IPS-18a (cell line): Measurements from ENCODE around the gene CDC25A.

Experiments
- H3K27ac ChIP-seq: one replicate; pipeline ENCODE4 v1.5.1; 2013; ENCODE audit warnings: low read length
- H3K27me3 ChIP-seq: one replicate; pipeline ENCODE4 v1.6.1; 2013; ENCODE audit warnings: mild to moderate bottlenecking, low read length; ENCODE audit not compliant: control insufficient read depth, insufficient read depth
- H3K36me3 ChIP-seq: one replicate; pipeline ENCODE4 v1.6.1; 2013; ENCODE audit warnings: low read depth, low read length; ENCODE audit not compliant: control insufficient read depth
- H3K4me1 ChIP-seq: one replicate; pipeline ENCODE4 v1.6.1; 2013; ENCODE audit warnings: low read depth, low read length; ENCODE audit not compliant: control insufficient read depth
- H3K4me3 ChIP-seq: one replicate; pipeline ENCODE4 v1.5.1; 2013; ENCODE audit warnings: low read length
- H3K9ac ChIP-seq: one replicate; pipeline ENCODE4 v1.6.1; 2013; ENCODE audit warnings: mild to moderate bottlenecking, low read length, moderate library complexity
- H3K9me3 ChIP-seq: one replicate; pipeline ENCODE4 v1.6.1; 2013; ENCODE audit warnings: low read depth, low read length; ENCODE audit not compliant: control insufficient read depth

CDC25A gene

DNA sequence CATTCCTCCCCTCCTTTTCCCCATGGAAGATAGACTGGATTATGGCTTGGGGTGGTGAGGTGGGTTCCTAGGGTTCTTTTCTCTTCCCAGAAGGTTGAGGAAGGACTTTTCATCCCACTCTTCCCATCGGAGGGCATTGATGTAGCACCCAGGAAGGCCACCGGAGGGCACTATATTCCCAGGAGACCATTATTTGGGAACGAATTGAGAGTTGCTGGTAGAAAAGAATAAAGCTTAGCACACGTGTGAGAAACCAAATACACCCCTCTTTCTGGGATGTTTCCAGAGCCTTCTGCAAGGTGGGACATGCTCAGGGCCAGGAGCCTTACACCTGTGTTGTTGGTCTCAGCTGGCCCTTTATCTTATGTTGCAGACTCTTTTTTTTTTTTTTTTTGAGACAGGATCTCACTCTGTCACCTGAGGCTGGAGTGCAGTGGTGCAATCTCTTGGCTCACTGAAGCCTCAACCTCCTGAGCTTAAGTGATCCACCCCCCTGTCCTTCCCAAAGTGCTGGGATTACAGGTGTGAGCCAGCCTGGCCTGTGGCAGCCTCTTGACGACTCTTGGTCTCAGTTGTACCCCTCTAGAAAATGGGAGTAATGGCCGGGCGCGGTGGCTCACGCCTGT, 6.3 kb upstream of the CDC25A start:
- H3K27me3 ChIP-seq: no peaks in the 10 kb centered on the region
- H3K36me3 ChIP-seq: no peaks in the 10 kb centered on the region
- H3K9me3 ChIP-seq: no peaks in the 10 kb centered on the region
- H3K27ac ChIP-seq: no peak overlapping the region
- H3K4me3 ChIP-seq: no peak overlapping the region
- peaks cover 14% of the 10 kb centered on the region for H3K4me1 ChIP-seq
- H3K9ac ChIP-seq: no peak overlapping the region

- Histone ChIP-seq H3K36me3 (peaks cover 3% of the 10 kb centered on the region), H3K4me3 (peak overlapping the region; percentile 26), H3K4me1 (peaks cover 15% of the 10 kb centered on the region), H3K9me3 (no peaks in the 10 kb centered on the region), H3K27ac (no peak overlapping the region), H3K9ac (no peak overlapping the region), H3K27me3 (no peaks in the 10 kb centered on the region)
Measured at GRCh38 chr3:48190911-48191310, 2.7 kb upstream of the CDC25A start.

DNA sequence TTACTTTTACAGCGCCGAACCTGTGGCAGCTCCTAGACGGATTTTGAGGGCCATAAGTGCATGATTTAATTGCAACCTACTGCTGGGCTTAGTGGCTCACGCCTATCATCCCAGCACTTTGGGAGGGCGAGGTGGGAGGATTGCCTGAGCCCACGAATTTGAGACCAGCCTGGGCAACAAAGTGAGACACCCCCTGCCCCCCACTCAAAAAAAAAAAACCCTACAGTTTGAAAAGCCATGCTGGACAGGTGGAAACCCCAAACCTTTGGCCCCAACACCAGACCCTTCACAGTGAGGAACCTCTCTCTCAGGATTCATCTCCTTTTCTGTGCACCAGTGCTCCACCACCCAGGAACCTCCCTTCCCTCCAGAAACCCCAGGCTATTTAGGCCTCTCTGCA, 1.1 kb upstream of the CDC25A start:
- Histone ChIP-seq H3K9me3 (no peaks in the 10 kb centered on the region), H3K27ac (no peak overlapping the region), H3K36me3 (peaks cover 19% of the 10 kb centered on the region), H3K27me3 (no peaks in the 10 kb centered on the region), H3K9ac (no peak overlapping the region), H3K4me1 (peaks cover 15% of the 10 kb centered on the region), H3K4me3 (no peak overlapping the region)

DNA sequence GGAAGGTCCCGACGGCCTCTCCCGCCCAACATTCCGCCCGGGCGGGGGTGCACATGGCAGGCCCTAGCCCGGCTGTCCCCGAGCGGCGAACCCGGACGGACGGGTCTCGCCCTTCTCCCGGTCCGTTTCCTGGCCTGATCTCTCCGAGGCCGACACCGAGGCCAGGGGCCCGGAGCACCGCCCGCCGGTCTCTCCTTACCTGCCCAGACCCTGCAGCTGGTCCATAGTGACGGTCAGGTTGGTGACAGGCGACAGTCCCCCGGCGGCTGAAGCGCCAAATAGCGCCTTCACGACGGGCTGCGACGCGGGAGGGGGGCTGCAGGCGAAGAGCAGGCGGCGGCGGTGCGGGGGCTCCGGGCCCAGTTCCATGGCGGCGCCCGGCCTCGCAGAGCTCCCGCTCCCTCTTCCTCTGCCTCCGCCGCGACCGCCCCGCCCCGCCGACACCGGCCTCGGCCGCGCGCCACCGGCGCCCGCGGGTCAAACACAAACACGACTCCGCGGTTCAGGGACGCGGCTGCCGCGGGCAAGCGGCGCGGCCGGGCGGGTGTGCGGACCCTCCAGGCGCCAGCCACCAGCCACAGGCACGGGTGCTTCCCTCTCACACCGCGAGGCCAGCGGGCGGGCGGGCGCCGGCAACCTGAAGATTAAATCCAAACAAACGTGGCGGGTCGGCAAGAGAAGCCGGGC, 495 bp downstream of the CDC25A start:
- Histone ChIP-seq H3K9ac (peak overlapping the region; percentile 95), H3K9me3 (no peaks in the 10 kb centered on the region), H3K4me3 (peak overlapping the region; percentile 94), H3K4me1 (peaks cover 15% of the 10 kb centered on the region), H3K27me3 (no peaks in the 10 kb centered on the region), H3K36me3 (peaks cover 35% of the 10 kb centered on the region), H3K27ac (peak overlapping the region; percentile 73)

DNA sequence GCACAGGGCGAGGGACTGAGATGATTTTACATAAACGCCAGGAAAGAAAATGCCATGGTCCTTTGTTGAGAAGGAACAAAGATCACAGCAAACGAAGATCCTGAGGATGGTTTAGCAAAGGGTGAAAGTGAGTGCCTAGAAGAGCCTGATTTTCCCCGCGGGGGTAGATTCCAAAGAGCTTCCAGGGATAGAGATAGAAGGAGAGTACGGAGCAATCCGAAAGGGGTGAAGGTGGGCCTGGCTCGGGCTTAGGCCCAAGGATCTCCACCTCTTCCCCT, 977 bp downstream of the CDC25A start:
- H3K4me3 ChIP-seq: peak overlapping the region; percentile 94
- no peaks in the 10 kb centered on the region for H3K9me3 ChIP-seq
- no peak overlapping the region for H3K27ac ChIP-seq
- H3K36me3 ChIP-seq: peaks cover 40% of the 10 kb centered on the region
- H3K4me1 ChIP-seq: peaks cover 15% of the 10 kb centered on the region
- no peaks in the 10 kb centered on the region for H3K27me3 ChIP-seq
- peak overlapping the region; percentile 95 for H3K9ac ChIP-seq

DNA sequence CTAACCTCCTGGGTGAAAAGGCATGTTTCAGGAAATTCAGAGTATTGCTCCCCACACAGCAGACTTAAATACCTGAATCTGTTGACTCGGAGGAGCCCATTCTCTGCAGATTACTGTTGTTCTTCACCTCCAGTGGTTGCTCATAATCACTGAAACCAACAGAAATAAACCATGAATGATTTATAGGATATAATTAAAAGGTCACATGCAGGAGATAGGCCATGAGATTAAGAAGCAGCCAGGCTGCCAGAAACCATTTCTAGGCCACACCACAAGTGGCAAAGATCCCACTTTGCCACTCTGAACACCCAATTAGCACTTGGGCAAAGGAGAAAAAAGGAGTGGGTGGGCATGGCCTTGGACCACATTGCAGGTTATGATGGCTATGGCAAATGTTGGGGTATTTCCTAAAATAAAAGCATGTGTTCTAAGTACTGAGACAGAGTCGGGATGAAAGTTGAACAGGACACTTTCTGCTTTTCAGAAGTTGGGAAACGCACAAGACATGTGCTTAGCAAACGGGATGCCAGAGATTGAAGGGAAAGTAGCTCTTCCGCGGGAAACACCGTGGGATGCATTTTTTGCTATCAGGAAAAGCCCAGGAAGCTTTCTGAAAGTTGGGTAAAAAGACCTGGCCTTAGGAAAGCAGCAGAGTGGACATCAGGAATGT, 1.5 kb downstream of the CDC25A start:
- peaks cover 15% of the 10 kb centered on the region for H3K4me1 ChIP-seq
- H3K36me3 ChIP-seq: peaks cover 44% of the 10 kb centered on the region
- H3K9ac ChIP-seq: peak overlapping the region; percentile 95
- no peaks in the 10 kb centered on the region for H3K27me3 ChIP-seq
- peak overlapping the region; percentile 94 for H3K4me3 ChIP-seq
- no peaks in the 10 kb centered on the region for H3K9me3 ChIP-seq
- H3K27ac ChIP-seq: no peak overlapping the region

GRCh38 chr3:48185129-48185528, 3.1 kb downstream of the CDC25A start:
- peaks cover 9% of the 10 kb centered on the region for H3K4me1 ChIP-seq
- H3K4me3 ChIP-seq: no peak overlapping the region
- no peak overlapping the region for H3K9ac ChIP-seq
- no peaks in the 10 kb centered on the region for H3K9me3 ChIP-seq
- H3K27ac ChIP-seq: no peak overlapping the region
- H3K36me3 ChIP-seq: peaks cover 60% of the 10 kb centered on the region
- no peaks in the 10 kb centered on the region for H3K27me3 ChIP-seq

GRCh38 chr3:48184299-48184698, 3.9 kb downstream of the CDC25A start:
- H3K4me3 ChIP-seq: no peak overlapping the region
- no peak overlapping the region for H3K9ac ChIP-seq
- H3K27me3 ChIP-seq: no peaks in the 10 kb centered on the region
- no peaks in the 10 kb centered on the region for H3K9me3 ChIP-seq
- H3K36me3 ChIP-seq: peaks cover 69% of the 10 kb centered on the region
- H3K27ac ChIP-seq: no peak overlapping the region
- peaks cover 8% of the 10 kb centered on the region for H3K4me1 ChIP-seq

- H3K4me1 ChIP-seq: no peaks in the 10 kb centered on the region
- no peak overlapping the region for H3K4me3 ChIP-seq
- no peak overlapping the region for H3K9ac ChIP-seq
- H3K36me3 ChIP-seq: peaks cover 98% of the 10 kb centered on the region
- no peaks in the 10 kb centered on the region for H3K27me3 ChIP-seq
- H3K9me3 ChIP-seq: no peaks in the 10 kb centered on the region
- no peak overlapping the region for H3K27ac ChIP-seq
Measured at GRCh38 chr3:48180531-48181253, 7.5 kb downstream of the CDC25A start.

GRCh38 chr3:48180021-48180420, 8.2 kb downstream of the CDC25A start:
- Histone ChIP-seq H3K36me3 (peaks cover 97% of the 10 kb centered on the region), H3K9me3 (no peaks in the 10 kb centered on the region), H3K27ac (no peak overlapping the region), H3K4me3 (no peak overlapping the region), H3K4me1 (no peaks in the 10 kb centered on the region), H3K9ac (no peak overlapping the region), H3K27me3 (no peaks in the 10 kb centered on the region)

DNA sequence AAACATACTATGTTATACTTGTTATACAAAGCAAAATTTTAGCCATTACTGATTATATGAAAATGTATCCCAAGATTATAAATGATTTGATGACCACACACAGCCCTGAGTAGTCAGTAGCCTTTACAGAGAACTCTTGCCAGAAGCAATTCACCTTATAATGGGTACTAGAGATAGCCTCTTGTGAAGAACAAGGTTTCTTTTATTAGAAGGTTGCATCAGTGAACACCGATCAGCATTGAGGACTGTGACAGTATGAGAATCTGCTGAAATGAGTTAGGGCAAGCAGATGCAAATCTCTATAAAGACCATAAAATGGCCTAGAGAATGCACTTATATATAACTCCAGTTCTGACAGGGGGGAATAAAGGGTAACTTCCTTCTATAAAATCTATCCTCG, 10.1 kb downstream of the CDC25A start:
- H3K4me3 ChIP-seq: no peak overlapping the region
- no peaks in the 10 kb centered on the region for H3K4me1 ChIP-seq
- no peak overlapping the region for H3K27ac ChIP-seq
- H3K9me3 ChIP-seq: no peaks in the 10 kb centered on the region
- H3K27me3 ChIP-seq: no peaks in the 10 kb centered on the region
- H3K36me3 ChIP-seq: peaks cover 97% of the 10 kb centered on the region
- no peak overlapping the region for H3K9ac ChIP-seq
